Esophagus muscularis mucosa (tissue), 3 donors: ENCODE results near the gene PANX1.

Source experiments
- CTCF ChIP-seq, 3 experiments: fragments of 200-600 bp in 2 of 3; fragments of 450-650 bp in 1 of 3; sonication (generic) in 2 of 3; IDR thresholded peaks; one replicate each; pipeline ENCODE4 v1.5.1; 2017 to 2019; ENCODE audit warnings: antibody characterized with exemption in 3 of 3, mild to moderate bottlenecking in 2 of 3, moderate library complexity in 1 of 3
- POLR2AphosphoS5 ChIP-seq, 2 donors: sonication (generic); formaldehyde crosslinking; IDR thresholded peaks; one replicate each; pipeline ENCODE4 v1.6.1; 2017; ENCODE audit warnings: antibody characterized with exemption in 2 of 2

GRCh38 chr11:94224078-94224477, 95.4 kb downstream of the PANX1 start:
- TF ChIP-seq POLR2AphosphoS5 (IDR thresholded peaks at IDR 0.05) (no peak), CTCF (IDR thresholded peaks at IDR 0.05) (no peak)
